ENCODE results near the gene SLC25A39. TPM values are rescaled to one million over a fixed set of nuclear protein-coding genes. Genes with fewer than 3 reads are reported as not detected.

SLC25A39 gene
- total and polyA plus RNA-seq, 11 donors: 37.2 to 96.0 (median 55.2) TPM

DNA sequence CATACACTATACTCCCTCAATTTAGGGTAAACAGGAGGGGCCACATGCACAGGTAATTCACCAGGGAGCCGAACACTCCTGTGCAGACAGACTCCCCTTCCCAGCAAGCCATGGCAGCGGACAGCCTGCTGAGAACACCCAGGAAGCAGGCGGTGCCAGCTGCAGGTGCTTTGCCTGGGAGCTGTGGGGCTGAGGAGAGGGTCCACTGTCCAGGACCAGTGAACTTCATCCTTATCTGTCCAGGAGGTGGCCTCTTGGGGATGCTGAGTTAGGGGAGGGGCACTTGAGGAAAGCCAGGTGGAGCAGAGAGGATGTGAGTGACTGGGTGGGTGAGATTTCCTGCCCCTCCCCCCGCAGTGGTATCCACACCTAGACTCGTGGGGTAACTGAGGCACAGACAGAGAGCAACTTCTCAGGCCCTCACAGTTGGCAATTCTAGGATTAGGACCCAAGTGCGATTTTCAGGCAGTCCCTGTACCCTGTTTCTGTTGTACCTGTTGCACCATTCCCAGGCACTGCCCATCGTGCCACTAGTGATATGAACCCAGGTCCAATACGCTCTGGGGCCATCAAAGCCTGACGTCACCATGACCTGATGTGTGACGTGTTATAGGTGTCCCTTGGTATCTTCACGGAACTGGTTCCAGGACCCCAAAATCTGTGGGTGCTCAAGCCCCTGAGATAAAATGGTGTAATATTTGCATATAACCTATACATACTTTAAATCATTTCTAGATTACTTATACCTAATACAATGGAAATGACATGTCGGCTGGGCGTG, 21.6 kb upstream of the SLC25A39 start:
- peak overlapping the region in 11 of 12 donors; percentile 58 to 99 (median 80) for H3K4me3 ChIP-seq
- DNase-seq: no peak
- no peak for ATAC-seq
- no peaks in the 10 kb centered on the region for H3K9me3 ChIP-seq
- 73 to 83% (median 78%) methylated on average over 12 to 13 of the region's 13 CpGs for WGBS, 4 donors
- intact Hi-C loops (cut with DNase I): loop anchor here in 2 of 10 donors (5.0 kb wide), 1 partner anchor 134 kb away; no protein-coding TSS in a partner anchor
- peak overlapping the region in 9 of 12 donors; percentile 34 to 97 (median 85) for H3K27ac ChIP-seq
- TF ChIP-seq, protein P1, sequence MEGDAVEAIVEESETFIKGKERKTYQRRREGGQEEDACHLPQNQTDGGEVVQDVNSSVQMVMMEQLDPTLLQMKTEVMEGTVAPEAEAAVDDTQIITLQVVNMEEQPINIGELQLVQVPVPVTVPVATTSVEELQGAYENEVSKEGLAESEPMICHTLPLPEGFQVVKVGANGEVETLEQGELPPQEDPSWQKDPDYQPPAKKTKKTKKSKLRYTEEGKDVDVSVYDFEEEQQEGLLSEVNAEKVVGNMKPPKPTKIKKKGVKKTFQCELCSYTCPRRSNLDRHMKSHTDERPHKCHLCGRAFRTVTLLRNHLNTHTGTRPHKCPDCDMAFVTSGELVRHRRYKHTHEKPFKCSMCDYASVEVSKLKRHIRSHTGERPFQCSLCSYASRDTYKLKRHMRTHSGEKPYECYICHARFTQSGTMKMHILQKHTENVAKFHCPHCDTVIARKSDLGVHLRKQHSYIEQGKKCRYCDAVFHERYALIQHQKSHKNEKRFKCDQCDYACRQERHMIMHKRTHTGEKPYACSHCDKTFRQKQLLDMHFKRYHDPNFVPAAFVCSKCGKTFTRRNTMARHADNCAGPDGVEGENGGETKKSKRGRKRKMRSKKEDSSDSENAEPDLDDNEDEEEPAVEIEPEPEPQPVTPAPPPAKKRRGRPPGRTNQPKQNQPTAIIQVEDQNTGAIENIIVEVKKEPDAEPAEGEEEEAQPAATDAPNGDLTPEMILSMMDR (IDR thresholded peaks at IDR 0.05): no peak
- TF ChIP-seq POLR2A (IDR thresholded peaks at IDR 0.05): no peak
- no peaks in the 10 kb centered on the region for H3K27me3 ChIP-seq
- H3K4me1 ChIP-seq: peaks cover 0 to 44% (median 12%) of the 10 kb centered on the region in 12 donors
- H3K36me3 ChIP-seq: peaks cover 0 to 30% (median 12%) of the 10 kb centered on the region in 9 donors

DNA sequence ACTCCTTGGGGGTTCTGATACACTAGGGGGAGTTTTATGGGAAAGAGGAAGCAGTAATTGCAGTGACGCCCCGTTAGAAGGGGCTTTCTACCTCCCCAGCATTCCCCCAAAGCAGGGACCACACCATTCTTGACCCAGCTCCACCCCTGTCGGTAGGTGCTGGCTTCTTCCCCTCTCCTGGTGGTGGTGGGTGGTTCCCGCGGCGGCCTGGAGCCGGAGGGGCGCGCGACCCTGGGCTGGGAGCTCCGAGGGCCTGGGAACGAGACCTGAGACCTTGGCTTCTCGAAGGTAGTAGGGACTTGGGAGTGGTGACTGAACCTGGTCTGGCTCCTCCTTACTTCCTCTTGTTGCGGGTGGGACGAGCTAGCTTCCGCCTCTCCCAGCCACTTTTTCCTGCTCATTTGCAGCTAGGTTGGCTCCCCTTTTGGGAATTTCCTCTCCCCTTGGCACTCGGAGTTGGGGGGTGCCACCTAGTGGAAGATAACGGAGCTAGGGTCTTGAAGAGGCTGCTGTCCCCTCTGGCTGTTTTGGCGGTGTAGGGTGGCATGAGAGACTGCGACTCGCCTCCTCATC, 20.9 kb upstream of the SLC25A39 start:
- peak in 3 of 5 donors; percentile 56 to 67 (median 63) for DNase-seq
- intact Hi-C loops (cut with DNase I): loop anchor here in 2 of 10 donors (2.0 to 5.0 kb wide), 2 partner anchors 19 to 133 kb away; no protein-coding TSS in a partner anchor
- peaks cover 0 to 22% (median 6%) of the 10 kb centered on the region in 9 donors for H3K36me3 ChIP-seq
- ATAC-seq: peak; percentile 6 to 29 (median 21)
- peaks cover 0 to 45% (median 12%) of the 10 kb centered on the region in 12 donors for H3K4me1 ChIP-seq
- H3K9me3 ChIP-seq: no peaks in the 10 kb centered on the region
- WGBS, 4 donors: 2 to 3% (median 3%) methylated on average over 18 to 21 of the region's 21 CpGs
- peak overlapping the region; percentile 43 to 99 (median 80) for H3K4me3 ChIP-seq
- H3K27me3 ChIP-seq: no peaks in the 10 kb centered on the region
- H3K27ac ChIP-seq: peak overlapping the region; percentile 34 to 97 (median 83)
- TF ChIP-seq, protein P1 (IDR thresholded peaks at IDR 0.05): peak in 11 of 12 donors; percentile 20 to 54 (median 40)
- no peak for TF ChIP-seq POLR2A (IDR thresholded peaks at IDR 0.05)

DNA sequence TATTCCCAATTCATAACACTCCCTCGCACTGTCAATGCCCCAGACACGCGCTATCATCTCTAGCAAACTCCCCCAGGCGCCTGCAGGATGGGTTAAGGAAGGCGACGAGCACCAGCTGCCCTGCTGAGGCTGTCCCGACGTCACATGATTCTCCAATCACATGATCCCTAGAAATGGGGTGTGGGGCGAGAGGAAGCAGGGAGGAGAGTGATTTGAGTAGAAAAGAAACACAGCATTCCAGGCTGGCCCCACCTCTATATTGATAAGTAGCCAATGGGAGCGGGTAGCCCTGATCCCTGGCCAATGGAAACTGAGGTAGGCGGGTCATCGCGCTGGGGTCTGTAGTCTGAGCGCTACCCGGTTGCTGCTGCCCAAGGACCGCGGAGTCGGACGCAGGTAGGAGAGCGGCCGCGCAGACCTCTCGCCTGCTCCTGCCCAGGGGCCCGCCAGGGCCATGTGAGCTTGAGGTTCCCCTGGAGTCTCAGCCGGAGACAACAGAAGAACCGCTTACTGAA, 20.4 kb upstream of the SLC25A39 start, which contains the start of gene GRN:
GRN (plus strand) TSS at position 364 of the 515 bp plus-strand sequence. CDS start 3,863 bp downstream, outside the sequence.
- no peaks in the 10 kb centered on the region for H3K27me3 ChIP-seq
- peaks cover 0 to 49% (median 12%) of the 10 kb centered on the region in 12 donors for H3K4me1 ChIP-seq
- 0 to 1% (median 1%) methylated on average over 14 to 26 of the region's 26 CpGs for WGBS, 4 donors
- peak within 1 kb of the TSS; percentile 34 to 97 (median 83) for H3K27ac ChIP-seq
- no peaks in the 10 kb centered on the region for H3K9me3 ChIP-seq
- H3K4me3 ChIP-seq: peak within 1 kb of the TSS; percentile 43 to 99 (median 80)
- ATAC-seq (peak; percentile 98 to 99 (median 98)), DNase-seq (peak; percentile 93 to 95 (median 94))
- peaks cover 0 to 17% (median 3%) of the 10 kb centered on the region in 9 donors for H3K36me3 ChIP-seq
- intact Hi-C loops (cut with DNase I): loop anchor here in 2 of 10 donors (2.0 to 5.0 kb wide), 2 partner anchors 18 to 133 kb away; no protein-coding TSS in a partner anchor
- TF ChIP-seq, protein P1 (IDR thresholded peaks at IDR 0.05): no peak
- peak in 1 of 2 donors; percentile 87 for TF ChIP-seq POLR2A (IDR thresholded peaks at IDR 0.05)

Measured in heart left ventricle (tissue), 16 donors.